ENCODE results near the gene UGT1A6. TPM values are rescaled to one million over a fixed set of nuclear protein-coding genes. Genes with fewer than 3 reads are reported as not detected.
A peak's percentile ranks its signal among the peaks of the same experiment; 100 is the strongest.
"Not testable (repeated sequence)": the region's sequence is repeated elsewhere in the genome, so short reads cannot be mapped to it uniquely, and the experiment has no call there.

UGT1A6 gene
- total and polyA plus RNA-seq, 5 donors: not detected

DNA sequence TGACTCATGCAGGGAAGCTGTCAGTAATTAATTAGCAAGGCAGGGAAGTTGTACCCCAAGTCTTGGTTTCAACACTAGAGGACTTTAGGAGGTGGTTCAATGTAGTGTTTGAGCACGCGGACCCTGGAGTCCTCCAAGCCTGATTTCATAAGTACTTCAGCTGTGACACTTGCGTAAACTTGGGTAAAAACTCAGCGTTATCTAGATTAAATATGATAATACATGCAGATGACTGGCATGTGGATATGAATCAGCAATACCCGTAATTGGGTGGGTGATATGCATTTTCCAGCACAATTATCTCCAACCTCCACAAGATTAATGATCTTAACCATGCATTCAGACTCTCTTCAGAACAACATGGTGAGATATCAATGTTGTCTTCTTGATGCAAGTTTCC is 5.8 kb upstream of the UGT1A6 start:
- intact Hi-C loops (cut with DNase I): no loop called here
- Histone ChIP-seq H3K27me3 (ENCODE audit: control insufficient read depth, insufficient read depth) (no peaks in the 10 kb centered on the region), H3K4me3 (ENCODE audit: low read length) (no peak overlapping the region), H3K27ac (ENCODE audit: low read length) (no peak overlapping the region), H3K4me1 (ENCODE audit: control insufficient read depth, insufficient read depth, low read length) (no peaks in the 10 kb centered on the region), H3K9me3 (ENCODE audit: control insufficient read depth, low read length) (no peaks in the 10 kb centered on the region)
- WGBS: 78% methylated on average over 5 of the region's 5 CpGs
- ATAC-seq: no peak
- no peak for DNase-seq

DNA sequence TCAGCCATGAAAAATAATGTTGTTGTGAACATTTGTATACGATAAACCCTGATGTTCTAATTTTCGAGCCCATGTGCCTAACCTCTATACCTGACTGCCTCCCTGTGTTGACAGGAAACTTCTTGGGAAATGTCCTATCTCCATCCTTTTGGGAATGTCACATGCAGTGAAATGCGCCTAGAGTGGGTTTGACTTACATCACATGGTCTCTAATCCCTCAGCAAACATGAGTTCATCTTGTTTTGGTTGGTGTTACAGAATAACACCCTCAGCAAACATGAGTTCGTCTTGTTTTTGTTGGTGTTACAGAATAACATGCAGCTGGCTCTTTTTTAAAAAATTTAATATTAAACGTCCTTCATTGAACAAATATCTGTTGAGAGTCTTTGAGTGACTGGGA is 4.3 kb upstream of the UGT1A6 start:
- 82% methylated on average over 5 of the region's 5 CpGs for whole genome bisulfite sequencing
- intact Hi-C loops (cut with DNase I): no loop called here

GRCh38 chr2:233689031-233689430 is 3.7 kb upstream of the UGT1A6 start:
- no peak for ATAC-seq
- Histone ChIP-seq H3K27me3 (ENCODE audit: control insufficient read depth, insufficient read depth) (no peaks in the 10 kb centered on the region), H3K4me1 (ENCODE audit: control insufficient read depth, insufficient read depth, low read length) (no peaks in the 10 kb centered on the region), H3K4me3 (ENCODE audit: low read length) (no peak overlapping the region), H3K9me3 (ENCODE audit: control insufficient read depth, low read length) (no peaks in the 10 kb centered on the region), H3K27ac (ENCODE audit: low read length) (no peak overlapping the region)
- DNase-seq: no peak
- intact Hi-C loops (cut with DNase I): no loop called here

More for the DNA sequence above, 4.3 kb upstream of the UGT1A6 start:
- ATAC-seq: no peak
- H3K9me3 ChIP-seq (ENCODE audit: control insufficient read depth, low read length): no peaks in the 10 kb centered on the region
- H3K27me3 ChIP-seq (ENCODE audit: control insufficient read depth, insufficient read depth): no peaks in the 10 kb centered on the region
- no peaks in the 10 kb centered on the region for H3K4me1 ChIP-seq (ENCODE audit: control insufficient read depth, insufficient read depth, low read length)
- no peak for DNase-seq
- H3K4me3 ChIP-seq (ENCODE audit: low read length): no peak overlapping the region
- H3K27ac ChIP-seq (ENCODE audit: low read length): no peak overlapping the region

- H3K4me1 ChIP-seq (ENCODE audit: control insufficient read depth, insufficient read depth, low read length): no peaks in the 10 kb centered on the region
- no peaks in the 10 kb centered on the region for H3K27me3 ChIP-seq (ENCODE audit: control insufficient read depth, insufficient read depth)
- 11% methylated on average over 3 of the region's 3 CpGs for WGBS
- DNase-seq (no peak), ATAC-seq (no peak)
- H3K27ac ChIP-seq (ENCODE audit: low read length): no peak overlapping the region
- H3K4me3 ChIP-seq (ENCODE audit: low read length): no peak overlapping the region
- no peaks in the 10 kb centered on the region for H3K9me3 ChIP-seq (ENCODE audit: control insufficient read depth, low read length)
- intact Hi-C loops (cut with DNase I): no loop called here
Measured at GRCh38 chr2:233689501-233689900, 3.2 kb upstream of the UGT1A6 start.

- intact Hi-C loops (cut with DNase I): no loop called here
- H3K9me3 ChIP-seq (ENCODE audit: control insufficient read depth, low read length): no peaks in the 10 kb centered on the region
- no peaks in the 10 kb centered on the region for H3K27me3 ChIP-seq (ENCODE audit: control insufficient read depth, insufficient read depth)
- no peak overlapping the region for H3K27ac ChIP-seq (ENCODE audit: low read length)
- ATAC-seq (no peak), DNase-seq (no peak)
- H3K4me1 ChIP-seq (ENCODE audit: control insufficient read depth, insufficient read depth, low read length): no peaks in the 10 kb centered on the region
- 63% methylated on average over 4 of the region's 4 CpGs for WGBS
- no peak overlapping the region for H3K4me3 ChIP-seq (ENCODE audit: low read length)
Measured at GRCh38 chr2:233690444-233690843, 2.2 kb upstream of the UGT1A6 start.

- no peak overlapping the region for H3K4me3 ChIP-seq (ENCODE audit: low read length)
- ATAC-seq: no peak
- no peak for DNase-seq
- H3K27me3 ChIP-seq (ENCODE audit: control insufficient read depth, insufficient read depth): no peaks in the 10 kb centered on the region
- H3K27ac ChIP-seq (ENCODE audit: low read length): no peak overlapping the region
- intact Hi-C loops (cut with DNase I): no loop called here
- H3K9me3 ChIP-seq (ENCODE audit: control insufficient read depth, low read length): no peaks in the 10 kb centered on the region
- WGBS: 83% methylated on average over 11 of the region's 11 CpGs
- H3K4me1 ChIP-seq (ENCODE audit: control insufficient read depth, insufficient read depth, low read length): no peaks in the 10 kb centered on the region
Measured at GRCh38 chr2:233691443-233692433, 952 bp upstream of the UGT1A6 start.

- DNase-seq (no peak), ATAC-seq (no peak)
- Histone ChIP-seq H3K9me3 (ENCODE audit: control insufficient read depth, low read length) (no peaks in the 10 kb centered on the region), H3K27me3 (ENCODE audit: control insufficient read depth, insufficient read depth) (no peaks in the 10 kb centered on the region), H3K4me1 (ENCODE audit: control insufficient read depth, insufficient read depth, low read length) (no peaks in the 10 kb centered on the region), H3K27ac (ENCODE audit: low read length) (no peak overlapping the region), H3K4me3 (ENCODE audit: low read length) (no peak overlapping the region)
- intact Hi-C loops (cut with DNase I): no loop called here
- 50% methylated on average over 6 of the region's 6 CpGs for WGBS
Measured at GRCh38 chr2:233693963-233694362, 1.3 kb downstream of the UGT1A6 start.

DNA sequence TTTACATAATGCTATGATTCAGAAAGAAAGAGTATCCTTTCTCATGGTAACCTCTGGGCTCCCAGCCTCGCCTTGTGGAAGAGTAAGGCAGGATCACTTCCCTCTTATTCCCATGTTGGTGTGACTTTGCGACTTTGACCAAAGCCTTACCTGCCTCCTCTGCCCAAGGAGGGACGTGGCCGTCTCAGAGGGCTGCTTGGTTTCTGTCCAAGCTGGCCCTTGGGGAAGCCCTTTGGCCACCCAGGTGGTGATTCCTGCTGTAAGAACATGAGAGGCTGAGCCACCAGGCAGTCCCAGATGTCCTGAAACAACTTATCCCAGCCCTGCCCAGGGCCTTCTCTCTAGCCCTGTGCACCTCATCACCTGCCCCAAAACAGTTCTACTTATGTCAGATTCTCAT is 6.0 kb downstream of the UGT1A6 start:
- intact Hi-C loops (cut with DNase I): no loop called here
- ATAC-seq (no peak), DNase-seq (no peak)
- WGBS: 79% methylated on average over 4 of the region's 4 CpGs
- Histone ChIP-seq H3K4me3 (ENCODE audit: low read length) (no peak overlapping the region), H3K4me1 (ENCODE audit: control insufficient read depth, insufficient read depth, low read length) (no peaks in the 10 kb centered on the region), H3K9me3 (ENCODE audit: control insufficient read depth, low read length) (no peaks in the 10 kb centered on the region), H3K27me3 (ENCODE audit: control insufficient read depth, insufficient read depth) (no peaks in the 10 kb centered on the region), H3K27ac (ENCODE audit: low read length) (no peak overlapping the region)

- no peak overlapping the region for H3K4me3 ChIP-seq (ENCODE audit: low read length)
- no peaks in the 10 kb centered on the region for H3K9me3 ChIP-seq (ENCODE audit: control insufficient read depth, low read length)
- no peaks in the 10 kb centered on the region for H3K27me3 ChIP-seq (ENCODE audit: control insufficient read depth, insufficient read depth)
- ATAC-seq: no peak
- 85% methylated on average over 8 of the region's 8 CpGs for WGBS
- H3K27ac ChIP-seq (ENCODE audit: low read length): no peak overlapping the region
- DNase-seq: no peak
- H3K4me1 ChIP-seq (ENCODE audit: control insufficient read depth, insufficient read depth, low read length): no peaks in the 10 kb centered on the region
- intact Hi-C loops (cut with DNase I): no loop called here
Measured at GRCh38 chr2:233699424-233700027, 6.8 kb downstream of the UGT1A6 start.

DNA sequence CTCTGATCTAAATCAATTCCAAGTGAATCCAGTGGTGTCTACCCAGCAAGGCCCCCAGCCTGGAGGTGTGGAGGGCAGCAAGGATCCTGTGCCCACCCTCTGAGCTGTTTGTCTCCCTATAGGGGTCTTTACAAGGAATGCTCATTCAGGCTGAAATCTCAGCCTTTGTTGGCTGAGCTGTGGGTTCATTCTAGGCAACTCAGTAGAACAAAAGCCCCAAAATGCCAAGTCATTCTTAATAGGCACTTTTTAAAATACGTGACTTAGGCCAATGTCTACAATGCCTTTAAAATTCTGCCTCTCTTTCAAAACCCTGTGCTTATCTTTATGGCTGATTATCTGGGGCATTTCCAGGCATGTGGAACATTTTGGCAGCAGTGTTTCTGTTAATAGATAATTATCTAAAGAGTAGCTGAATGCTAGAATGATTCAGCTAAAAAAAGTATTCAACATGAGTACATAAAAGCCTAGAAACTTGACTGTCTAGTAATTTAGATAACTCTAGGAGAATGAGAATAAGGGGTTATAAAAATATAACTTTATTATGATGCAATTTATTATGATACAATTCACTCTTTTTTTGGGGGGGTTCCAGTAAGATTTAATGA is 7.4 kb downstream of the UGT1A6 start:
- Histone ChIP-seq H3K27me3 (ENCODE audit: control insufficient read depth, insufficient read depth) (no peaks in the 10 kb centered on the region), H3K9me3 (ENCODE audit: control insufficient read depth, low read length) (no peaks in the 10 kb centered on the region), H3K4me1 (ENCODE audit: control insufficient read depth, insufficient read depth, low read length) (no peaks in the 10 kb centered on the region), H3K27ac (ENCODE audit: low read length) (no peak overlapping the region), H3K4me3 (ENCODE audit: low read length) (no peak overlapping the region)
- DNase-seq (no peak), ATAC-seq (peak in 1 of 2 donors; percentile 61)
- intact Hi-C loops (cut with DNase I): no loop called here
- 21% methylated on average over 1 of the region's 1 CpG for WGBS

DNA sequence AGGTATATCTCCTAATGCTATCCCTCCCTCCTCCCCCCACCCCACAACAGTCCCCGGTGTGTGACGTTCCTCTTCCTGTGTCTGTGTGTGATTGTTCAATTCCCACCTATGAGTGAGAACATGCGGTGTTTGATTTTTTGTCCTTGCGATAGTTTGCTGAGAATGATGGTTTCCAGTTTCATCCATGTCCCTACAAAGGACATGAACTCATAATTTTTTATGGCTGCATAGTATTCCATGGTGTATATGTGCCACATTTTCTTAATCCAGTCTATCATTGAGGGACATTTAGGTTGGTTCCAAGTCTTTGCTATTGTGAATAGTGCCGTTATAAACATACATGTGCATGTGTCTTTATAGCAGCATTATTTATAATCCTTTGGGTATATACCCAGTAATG is 8.2 kb downstream of the UGT1A6 start:
- ATAC-seq; H3K4me3 ChIP-seq (ENCODE audit: low read length); H3K27me3 ChIP-seq (ENCODE audit: control insufficient read depth, insufficient read depth); H3K27ac ChIP-seq (ENCODE audit: low read length); DNase-seq; H3K9me3 ChIP-seq (ENCODE audit: control insufficient read depth, low read length); intact Hi-C loops (cut with DNase I); H3K4me1 ChIP-seq (ENCODE audit: control insufficient read depth, insufficient read depth, low read length): not testable (repeated sequence)
- 93% methylated on average over 5 of the region's 5 CpGs for WGBS
